Mononuclear cell (primary cell): ENCODE measurements around the gene ELMOD3. TPM values are rescaled to one million over a fixed set of nuclear protein-coding genes. Genes with fewer than 3 reads are reported as not detected.
A peak's percentile ranks its signal among the peaks of the same experiment; 100 is the strongest.
"Not testable (repeated sequence)": the region's sequence is repeated elsewhere in the genome, so short reads cannot be mapped to it uniquely, and the experiment has no call there.

Source experiments
- H3K27me3 ChIP-seq: 2 replicates; pipeline ENCODE4 v1.6.0; 2011; ENCODE audit warnings: low read length, control low read depth; ENCODE audit not compliant: insufficient read depth
- H3K4me1 ChIP-seq: 2 replicates; pipeline ENCODE4 v1.5.1; 2011; ENCODE audit warnings: mild to moderate bottlenecking, low read length, control low read depth; ENCODE audit not compliant: insufficient read depth
- H3K4me3 ChIP-seq: 2 replicates; pipeline ENCODE4 v1.5.1; 2011; ENCODE audit warnings: mild to moderate bottlenecking, low read length, moderate library complexity
- H3K9me3 ChIP-seq: 2 replicates; pipeline ENCODE4 v1.5.1; 2011; ENCODE audit warnings: low read depth, mild to moderate bottlenecking, control low read depth, low read length
- total RNA-seq: library from RNA; depleted of rRNA; stranded (reverse); fragments of >200 nt; gene quantifications from one replicate; pipeline ENCODE4 v1.2.3, GENCODE V29; 2012

ELMOD3 gene
- total RNA-seq, 1 donor, result 12.8 TPM

GRCh38 chr2:85325466-85325811 lies 29.1 kb upstream of the ELMOD3 start:
- no peaks in the 10 kb centered on the region for H3K9me3 ChIP-seq
- H3K4me3 ChIP-seq, result peak overlapping the region; percentile 84
- peaks cover 73% of the 10 kb centered on the region for H3K4me1 ChIP-seq
- no peaks in the 10 kb centered on the region for H3K27me3 ChIP-seq

GRCh38 chr2:85326406-85327159 lies 28.0 kb upstream of the ELMOD3 start:
- peaks cover 61% of the 10 kb centered on the region for H3K4me1 ChIP-seq
- peak overlapping the region; percentile 84 for H3K4me3 ChIP-seq
- no peaks in the 10 kb centered on the region for H3K9me3 ChIP-seq
- H3K27me3 ChIP-seq, result no peaks in the 10 kb centered on the region

GRCh38 chr2:85327160-85327821 lies 27.3 kb upstream of the ELMOD3 start:
- Histone ChIP-seq H3K4me3 (peak overlapping the region; percentile 84), H3K9me3 (no peaks in the 10 kb centered on the region), H3K27me3 (no peaks in the 10 kb centered on the region), H3K4me1 (peaks cover 54% of the 10 kb centered on the region)

GRCh38 chr2:85327822-85328617 lies 26.5 kb upstream of the ELMOD3 start, which contains the start of gene TGOLN2:
TGOLN2 (minus strand) TSS chr2:85327989; CDS start chr2:85327962, 27 bp downstream.
- no peaks in the 10 kb centered on the region for H3K27me3 ChIP-seq
- peaks cover 47% of the 10 kb centered on the region for H3K4me1 ChIP-seq
- H3K9me3 ChIP-seq, result no peaks in the 10 kb centered on the region
- H3K4me3 ChIP-seq, result peak within 1 kb of the TSS; percentile 84

GRCh38 chr2:85329181-85329651 lies 25.4 kb upstream of the ELMOD3 start:
- peaks cover 35% of the 10 kb centered on the region for H3K4me1 ChIP-seq
- no peak overlapping the region for H3K4me3 ChIP-seq

GRCh38 chr2:85329701-85330100 lies 24.9 kb upstream of the ELMOD3 start:
- H3K4me1 ChIP-seq, result peaks cover 30% of the 10 kb centered on the region
- not testable (repeated sequence) for H3K4me3 ChIP-seq, H3K27me3 ChIP-seq, H3K9me3 ChIP-seq

More at GRCh38 chr2:85329181-85329651, 25.4 kb upstream of the ELMOD3 start:
- no peaks in the 10 kb centered on the region for H3K9me3 ChIP-seq
- no peaks in the 10 kb centered on the region for H3K27me3 ChIP-seq

- Histone ChIP-seq H3K27me3 (no peaks in the 10 kb centered on the region), H3K4me3 (no peak overlapping the region), H3K4me1 (peaks cover 17% of the 10 kb centered on the region), H3K9me3 (no peaks in the 10 kb centered on the region)
These were observed 23.5 kb upstream of the ELMOD3 start for GRCh38 chr2:85330839-85331636.

GRCh38 chr2:85333877-85334276 lies 20.7 kb upstream of the ELMOD3 start:
- H3K4me1 ChIP-seq, H3K4me3 ChIP-seq, H3K9me3 ChIP-seq, H3K27me3 ChIP-seq: not testable (repeated sequence)

GRCh38 chr2:85334928-85335327 lies 19.6 kb upstream of the ELMOD3 start:
- H3K9me3 ChIP-seq, result no peaks in the 10 kb centered on the region
- H3K4me1 ChIP-seq, result no peaks in the 10 kb centered on the region
- H3K4me3 ChIP-seq, result no peak overlapping the region

GRCh38 chr2:85340034-85340892 lies 14.3 kb upstream of the ELMOD3 start:
- Histone ChIP-seq H3K9me3 (no peaks in the 10 kb centered on the region), H3K4me3 (no peak overlapping the region), H3K27me3 (no peaks in the 10 kb centered on the region), H3K4me1 (no peaks in the 10 kb centered on the region)

More at GRCh38 chr2:85334928-85335327, 19.6 kb upstream of the ELMOD3 start:
- H3K27me3 ChIP-seq, result no peaks in the 10 kb centered on the region

GRCh38 chr2:85341269-85342029 lies 13.1 kb upstream of the ELMOD3 start:
- Histone ChIP-seq H3K4me1 (no peaks in the 10 kb centered on the region), H3K4me3 (no peak overlapping the region), H3K27me3 (no peaks in the 10 kb centered on the region), H3K9me3 (no peaks in the 10 kb centered on the region)

GRCh38 chr2:85342156-85342555 lies 12.4 kb upstream of the ELMOD3 start:
- H3K4me1 ChIP-seq, result no peaks in the 10 kb centered on the region
- H3K9me3 ChIP-seq, result no peaks in the 10 kb centered on the region
- no peaks in the 10 kb centered on the region for H3K27me3 ChIP-seq
- H3K4me3 ChIP-seq, result no peak overlapping the region

GRCh38 chr2:85343207-85343895 lies 11.2 kb upstream of the ELMOD3 start:
- H3K9me3 ChIP-seq, H3K27me3 ChIP-seq, H3K4me1 ChIP-seq: not testable (repeated sequence)

More at GRCh38 chr2:85343207-85343895, 11.2 kb upstream of the ELMOD3 start:
- not testable (repeated sequence) for H3K4me3 ChIP-seq
